Esophagus (tissue), 2 donors: Measurements from ENCODE around the gene ZNF30. TPM values are rescaled to one million over a fixed set of nuclear protein-coding genes. Genes with fewer than 3 reads are reported as not detected.
"Not testable (repeated sequence)": the region's sequence is repeated elsewhere in the genome, so short reads cannot be mapped to it uniquely, and the experiment has no call there.

Experiments used
- H3K27ac ChIP-seq, 2 donors: one replicate each; pipeline ENCODE4 v1.5.1; 2013; ENCODE audit warnings: low read depth in 2 of 2, mild to moderate bottlenecking in 2 of 2, inconsistent platforms in 1 of 2, low read length in 1 of 2, moderate library complexity in 1 of 2
- H3K27me3 ChIP-seq, 2 donors: one replicate each; pipeline ENCODE4 v1.6.1; 2013; ENCODE audit warnings: low read length in 2 of 2, control low read depth in 1 of 2, mild to moderate bottlenecking in 1 of 2; ENCODE audit not compliant: insufficient read depth in 2 of 2, control insufficient read depth in 1 of 2
- H3K36me3 ChIP-seq, 2 donors: one replicate each; pipeline ENCODE4 v1.6.1; 2013; ENCODE audit warnings: low read length in 1 of 2; ENCODE audit not compliant: control insufficient read depth in 2 of 2, insufficient read depth in 2 of 2
- H3K4me1 ChIP-seq, 2 donors: one replicate each; pipeline ENCODE4 v1.6.1; 2013; ENCODE audit warnings: low read length in 1 of 2; ENCODE audit not compliant: control insufficient read depth in 2 of 2, insufficient read depth in 2 of 2
- H3K4me3 ChIP-seq, 2 donors: one replicate each; pipeline ENCODE4 v1.5.1; 2013; ENCODE audit warnings: low read length in 2 of 2, mild to moderate bottlenecking in 2 of 2, low read depth in 1 of 2, moderate library complexity in 1 of 2
- H3K9me3 ChIP-seq, 2 donors: one replicate each; pipeline ENCODE4 v1.6.1; 2013; ENCODE audit warnings: mild to moderate bottlenecking in 2 of 2, low read depth in 1 of 2, low read length in 1 of 2, moderate library complexity in 1 of 2; ENCODE audit not compliant: control insufficient read depth in 2 of 2, insufficient read depth in 1 of 2
- WGBS, 2 donors: extraction: QIAGEN DNeasy Blood & Tissue Kit; methylation state at CpG; one replicate each; pipeline ENCODE4 v1.1.7; 2013; 5-methylcytosine and 5-hydroxymethylcytosine counted together
- polyA plus RNA-seq, 2 donors: library from polyadenylated mRNA; stranded (reverse); fragments of 200-250 nt; gene quantifications; one replicate each; pipeline ENCODE4 v1.2.3, GENCODE V29; 2013
- donor health status: healthy with polysubstance abuse.
- donor health status: Bipolar disorder and iron deficiency.

ZNF30 gene
- 1 to 10 TPM in 1 of 2 donors, under 1 TPM in 1; 0.80 to 1.3 TPM for polyA plus RNA-seq

DNA sequence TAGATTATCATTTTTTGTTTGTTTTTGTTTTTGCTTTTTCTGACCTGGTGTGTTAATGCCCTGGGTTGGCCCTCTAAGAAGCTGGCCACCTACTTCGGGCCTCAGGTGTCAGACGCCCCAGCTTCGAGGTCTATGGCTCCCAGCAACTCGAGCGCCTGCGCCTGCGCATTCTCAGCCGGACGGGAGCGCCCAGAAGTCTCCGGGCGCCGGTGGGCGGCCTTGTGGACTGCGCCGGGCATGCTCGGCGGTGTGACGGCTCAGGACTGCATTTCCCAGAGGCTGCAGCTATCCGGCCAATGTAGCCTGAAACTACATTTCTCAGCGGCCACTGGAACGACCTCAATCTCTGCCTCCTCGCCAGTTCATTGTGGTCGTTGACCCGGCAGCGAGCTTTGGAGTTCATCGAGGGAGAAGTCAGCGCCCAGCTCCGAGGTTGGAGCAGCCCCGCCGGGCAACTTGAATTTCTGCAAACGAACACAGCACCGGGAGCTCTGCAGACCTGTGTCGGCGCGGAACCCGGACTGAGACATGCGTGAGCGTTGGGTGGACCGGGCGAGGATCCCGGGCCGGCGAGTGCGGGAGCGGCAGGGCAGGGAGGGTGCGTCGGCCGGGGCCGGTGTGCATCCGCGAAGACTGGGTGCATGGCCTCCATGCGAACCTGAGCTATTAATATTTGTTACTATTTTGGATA, at the start of gene ZNF30:
Gene ZNF30 (plus strand): TSS at position 219 of the 691 bp plus-strand sequence. CDS start 3,045 bp downstream, outside the sequence.
- Histone ChIP-seq H3K4me3 (peak within 1 kb of the TSS; percentile 72 to 87), H3K27me3 (no peaks in the 10 kb centered on the region), H3K27ac (peak within 1 kb of the TSS; percentile 76 to 77), H3K9me3 (no peaks in the 10 kb centered on the region), H3K4me1 (no peaks in the 10 kb centered on the region), H3K36me3 (no peaks in the 10 kb centered on the region)
- 1% methylated on average over 53 of the region's 53 CpGs for WGBS, 2 donors

DNA sequence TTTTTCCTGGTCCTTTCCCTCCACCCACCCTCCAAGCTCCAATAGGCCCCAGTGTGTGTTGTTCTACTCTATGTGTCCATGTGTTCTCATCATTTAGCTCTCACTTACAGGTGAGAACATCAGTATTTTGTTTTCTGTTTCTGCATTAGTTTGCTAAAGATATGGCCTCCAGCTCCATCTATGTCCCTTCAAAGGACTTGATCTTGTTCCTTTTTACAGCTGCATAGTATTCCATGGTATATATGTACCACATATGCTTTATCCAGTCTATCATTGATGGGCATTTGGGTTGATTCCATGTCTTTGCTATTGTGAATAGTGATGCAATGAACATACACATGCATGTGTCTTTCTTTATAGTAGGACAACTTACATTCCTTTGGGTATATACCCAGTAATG, 47.1 kb upstream of the ZNF30 start:
- peaks cover 0 to 2% of the 10 kb centered on the region in 2 donors for H3K9me3 ChIP-seq
- H3K36me3 ChIP-seq: no peaks in the 10 kb centered on the region
- no peaks in the 10 kb centered on the region for H3K27me3 ChIP-seq
- no peaks in the 10 kb centered on the region for H3K4me1 ChIP-seq
- no peak overlapping the region for H3K4me3 ChIP-seq
- H3K27ac ChIP-seq: no peak overlapping the region

DNA sequence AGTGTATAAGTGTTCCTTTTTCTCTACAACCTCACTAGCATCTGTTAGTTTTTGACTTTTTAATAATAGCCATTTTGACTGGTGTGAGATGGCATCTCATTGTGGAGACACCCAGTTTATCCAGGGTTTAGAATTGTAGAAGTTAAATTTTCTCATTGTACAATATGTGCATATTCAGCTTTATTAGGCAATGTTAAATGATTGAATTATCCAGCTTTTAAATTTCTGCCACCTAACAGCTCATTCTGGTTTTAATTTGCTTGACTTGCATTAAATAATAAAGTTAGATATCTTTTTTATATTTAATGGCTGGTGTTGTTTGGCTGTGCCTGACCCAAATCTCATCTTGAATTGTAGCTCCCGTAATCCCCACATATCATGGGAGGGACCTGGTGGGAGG, 46.7 kb upstream of the ZNF30 start:
- H3K27me3 ChIP-seq: no peaks in the 10 kb centered on the region
- H3K36me3 ChIP-seq: no peaks in the 10 kb centered on the region
- no peak overlapping the region for H3K27ac ChIP-seq
- 66 to 72% methylated on average over 1 of the region's 1 CpG for WGBS, 2 donors
- no peak overlapping the region for H3K4me3 ChIP-seq
- no peaks in the 10 kb centered on the region for H3K4me1 ChIP-seq
- peaks cover 0 to 2% of the 10 kb centered on the region in 2 donors for H3K9me3 ChIP-seq

DNA sequence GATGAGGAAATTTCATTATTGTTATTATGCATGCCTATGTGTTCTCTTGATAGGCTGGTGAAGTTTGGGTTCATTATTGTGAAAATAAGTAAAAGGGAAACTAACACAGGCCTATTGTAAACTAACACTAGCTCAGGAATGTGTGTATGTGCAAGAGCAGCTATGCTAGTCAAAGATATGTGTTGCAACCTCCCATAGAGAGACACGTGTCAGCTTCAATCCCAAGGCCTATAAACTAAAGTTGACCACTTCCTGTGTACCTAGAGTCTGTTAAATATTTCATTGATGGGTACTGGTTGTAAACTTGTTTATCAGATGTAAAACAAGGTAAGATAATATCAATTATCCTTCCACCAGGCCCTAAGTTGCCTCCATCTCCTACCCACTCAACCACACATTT, 44.7 kb upstream of the ZNF30 start:
- Histone ChIP-seq H3K27ac (no peak overlapping the region), H3K9me3 (peaks cover 0 to 2% of the 10 kb centered on the region in 2 donors), H3K4me3 (no peak overlapping the region), H3K27me3 (no peaks in the 10 kb centered on the region), H3K36me3 (no peaks in the 10 kb centered on the region), H3K4me1 (no peaks in the 10 kb centered on the region)
- 61 to 63% methylated on average over 1 of the region's 1 CpG for WGBS, 2 donors

- H3K9me3 ChIP-seq: peaks cover 3 to 4% of the 10 kb centered on the region in 2 donors
- H3K27me3 ChIP-seq: no peaks in the 10 kb centered on the region
- WGBS, 2 donors: 80 to 84% methylated on average over 6 of the region's 6 CpGs
These were observed 38.6 kb upstream of the ZNF30 start for GRCh38 chr19:34888091-34888490.

GRCh38 chr19:34900245-34900644, 26.5 kb upstream of the ZNF30 start:
- Histone ChIP-seq H3K4me1 (peaks cover 0 to 8% of the 10 kb centered on the region in 2 donors), H3K36me3 (no peaks in the 10 kb centered on the region), H3K4me3 (no peak overlapping the region), H3K9me3 (peaks cover 0 to 2% of the 10 kb centered on the region in 2 donors), H3K27ac (no peak overlapping the region), H3K27me3 (no peaks in the 10 kb centered on the region)
- WGBS, 2 donors: 72% methylated on average over 2 of the region's 2 CpGs

More at GRCh38 chr19:34888091-34888490, 38.6 kb upstream of the ZNF30 start:
- Histone ChIP-seq H3K36me3 (no peaks in the 10 kb centered on the region), H3K27ac (no peak overlapping the region), H3K4me3 (no peak overlapping the region), H3K4me1 (no peaks in the 10 kb centered on the region)

- Histone ChIP-seq H3K9me3 (no peaks in the 10 kb centered on the region), H3K27ac (no peak overlapping the region), H3K36me3 (no peaks in the 10 kb centered on the region), H3K4me1 (peaks cover 0 to 10% of the 10 kb centered on the region in 2 donors), H3K27me3 (peaks cover 0 to 4% of the 10 kb centered on the region in 2 donors), H3K4me3 (no peak overlapping the region)
- 6 to 8% methylated on average over 59 of the region's 59 CpGs for WGBS, 2 donors
These were observed 21.8 kb upstream of the ZNF30 start for GRCh38 chr19:34904664-34905527.

GRCh38 chr19:34910770-34911169, 15.9 kb upstream of the ZNF30 start:
- Histone ChIP-seq H3K9me3 (no peaks in the 10 kb centered on the region), H3K27me3 (peaks cover 0 to 2% of the 10 kb centered on the region in 2 donors), H3K27ac (no peak overlapping the region), H3K36me3 (no peaks in the 10 kb centered on the region), H3K4me3 (no peak overlapping the region), H3K4me1 (no peaks in the 10 kb centered on the region)
- 83 to 89% methylated on average over 3 of the region's 3 CpGs for WGBS, 2 donors

DNA sequence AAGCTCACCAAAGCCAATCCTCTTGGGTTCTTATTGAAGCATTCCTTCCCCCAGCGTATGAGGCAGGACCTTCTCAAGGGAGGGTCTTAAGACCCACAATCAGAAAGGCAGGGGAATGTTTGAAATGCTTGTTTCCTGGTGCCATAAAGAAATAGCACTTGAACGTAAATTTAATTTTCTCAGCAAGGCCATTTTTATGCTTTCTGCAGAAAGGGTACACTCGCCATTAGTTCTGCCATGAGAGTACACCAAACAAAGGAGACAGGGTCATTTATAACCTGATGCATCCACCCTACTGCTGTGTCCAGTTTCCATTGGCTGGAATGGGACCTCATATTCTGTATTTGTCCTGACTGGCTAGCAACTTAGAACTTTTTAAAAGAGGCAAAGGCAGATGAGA, 9.6 kb upstream of the ZNF30 start:
- H3K27ac ChIP-seq, H3K4me1 ChIP-seq, H3K4me3 ChIP-seq, H3K27me3 ChIP-seq, H3K36me3 ChIP-seq: not testable (repeated sequence)
- 86 to 91% methylated on average over 3 of the region's 3 CpGs for WGBS, 2 donors
- H3K9me3 ChIP-seq: peaks cover 4 to 11% of the 10 kb centered on the region in 2 donors
